Kidney (tissue), 14 donors: ENCODE data around the gene AARSD1. TPM values are rescaled to one million over a fixed set of nuclear protein-coding genes. Genes with fewer than 3 reads are reported as not detected.
A peak's percentile ranks its signal among the peaks of the same experiment; 100 is the strongest.

Experiments
- DNase-seq, 5 donors: peaks; one replicate each; pipeline ENCODE4 v3.0.0-alpha.2; 2013 to 2020
- FAIRE-seq: peaks from 2 replicates; lab custom pipeline; 2012; peaks lifted over from hg19 to GRCh38; lab: Jason Lieb, UNC
- H3K27ac ChIP-seq, 2 donors: one replicate each; pipeline ENCODE4 v1.7.0; 2013; ENCODE audit warnings: low read depth in 2 of 2, low read length in 2 of 2, inconsistent platforms in 1 of 2
- H3K27me3 ChIP-seq: one replicate; pipeline ENCODE4 v1.7.1; 2013; ENCODE audit warnings: low read length, inconsistent platforms; ENCODE audit not compliant: control insufficient read depth, insufficient read depth
- H3K36me3 ChIP-seq, 3 donors: one replicate each; pipeline versions ENCODE4 v1.7.0 to v1.7.1; 2013; ENCODE audit warnings: low read length in 3 of 3, control low read depth in 1 of 3, inconsistent platforms in 1 of 3; ENCODE audit not compliant: insufficient read depth in 3 of 3, control insufficient read depth in 2 of 3
- H3K4me1 ChIP-seq, 3 donors: one replicate each; pipeline versions ENCODE4 v1.7.0 to v1.7.1; 2013; ENCODE audit warnings: low read length in 3 of 3, inconsistent platforms in 1 of 3, low read depth in 1 of 3; ENCODE audit not compliant: control insufficient read depth in 2 of 3, insufficient read depth in 2 of 3
- H3K4me3 ChIP-seq, 3 donors: one replicate each; pipeline versions ENCODE4 v1.7.0 to v1.8.1; 2013; ENCODE audit warnings: low read length in 3 of 3, control low read depth in 1 of 3, inconsistent platforms in 1 of 3
- H3K9ac ChIP-seq, 3 donors: one replicate each; pipeline versions ENCODE4 v1.7.0 to v1.7.1; 2013; ENCODE audit warnings: low read length in 3 of 3, control low read depth in 1 of 3, inconsistent platforms in 1 of 3
- H3K9me3 ChIP-seq, 3 donors: one replicate each; pipeline versions ENCODE4 v1.7.0 to v1.7.1; 2013; ENCODE audit warnings: low read length in 3 of 3, control low read depth in 1 of 3, inconsistent platforms in 1 of 3; ENCODE audit not compliant: control insufficient read depth in 2 of 3, insufficient read depth in 1 of 3
- CTCF ChIP-seq: IDR thresholded peaks from 3 replicates; pipeline ENCODE4 v1.5.1; 2012; ENCODE audit warnings: mild to moderate bottlenecking, moderate library complexity, borderline replicate concordance; ENCODE audit not compliant: insufficient read depth; ENCODE audit errors: extremely low read depth
- intact Hi-C: fragments of 100-400 bp; cut with DNase I; formaldehyde crosslinking; loops from one replicate; pipeline ENCODE4 v1.11.1; 2022
- polyA plus RNA-seq: library from polyadenylated mRNA; stranded (reverse); fragments of 350-450 nt; fragmentation: Illumina TruSeq; extraction: RNeasy Lipid Tissue Mini Kit (QIAGEN cat#74804); gene quantifications from one replicate; pipeline ENCODE4 v1.2.3, GENCODE V29; 2014; ENCODE audit warnings: low read depth, low replicate concordance; ENCODE audit not compliant: insufficient read depth
- total RNA-seq: library from RNA; stranded (reverse); fragmentation: NEBNext Ultra II Directional; extraction: Animal tissue kit (Norgen Biotek cat#: 25700); gene quantifications from one replicate; pipeline ENCODE4 v1.2.1, GENCODE V29; 2021
- donor health status: control.
- donor health status: control.
- donor health status: control.
- donor health status: control.
- donor health status: control.
- donor health status: DM: yes; HTN: yes; CAD: no.
- donor health status: Normal renal cell carcinoma (clear cell type).

AARSD1 gene
- total and polyA plus RNA-seq, 2 donors from 2014 or later: 35.8 to 45.6 TPM

GRCh38 chr17:42985225-42985624 lies 21.0 kb upstream of the AARSD1 start:
- Histone ChIP-seq H3K36me3 (peaks cover 0 to 21% (median 19%) of the 10 kb centered on the region in 3 donors), H3K4me1 (peaks cover 0 to 7% (median 0%) of the 10 kb centered on the region in 3 donors)

DNA sequence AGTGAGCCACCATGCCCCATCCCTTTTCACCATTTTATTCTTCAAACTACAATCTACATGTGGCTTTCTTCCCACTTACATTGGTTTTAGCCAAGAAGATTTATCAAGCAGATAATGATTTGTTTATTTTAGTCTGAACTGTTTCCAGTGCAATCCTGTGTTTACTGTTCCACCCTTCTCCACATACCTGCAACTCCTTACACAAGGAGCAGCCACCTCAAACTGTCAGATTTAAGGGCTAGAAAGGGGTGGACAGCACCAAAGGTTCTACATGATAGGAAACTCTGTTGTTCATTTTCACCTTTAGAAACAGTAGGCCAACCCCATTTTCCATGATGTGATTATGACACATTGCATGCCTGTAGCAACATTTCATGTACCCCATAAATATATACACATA lies 18.0 kb upstream of the AARSD1 start:
- no peak overlapping the region for H3K27ac ChIP-seq
- H3K9me3 ChIP-seq: no peaks in the 10 kb centered on the region
- H3K27me3 ChIP-seq: no peaks in the 10 kb centered on the region
- no peak for TF ChIP-seq CTCF
- H3K36me3 ChIP-seq: peaks cover 0 to 6% (median 2%) of the 10 kb centered on the region in 3 donors
- DNase-seq: no peak
- H3K4me1 ChIP-seq: peaks cover 0 to 16% (median 0%) of the 10 kb centered on the region in 3 donors
- peak overlapping the region in 1 of 3 donors; percentile 59 for H3K4me3 ChIP-seq
- intact Hi-C loops: no loop called here
- no peak for FAIRE-seq
- no peak overlapping the region for H3K9ac ChIP-seq

More at GRCh38 chr17:42985225-42985624, 21.0 kb upstream of the AARSD1 start:
- intact Hi-C loops: no loop called here
- no peak overlapping the region for H3K27ac ChIP-seq
- H3K9ac ChIP-seq: no peak overlapping the region
- no peak for DNase-seq
- no peaks in the 10 kb centered on the region for H3K9me3 ChIP-seq
- FAIRE-seq: no peak
- no peak for TF ChIP-seq CTCF
- H3K4me3 ChIP-seq: no peak overlapping the region
- H3K27me3 ChIP-seq: no peaks in the 10 kb centered on the region

DNA sequence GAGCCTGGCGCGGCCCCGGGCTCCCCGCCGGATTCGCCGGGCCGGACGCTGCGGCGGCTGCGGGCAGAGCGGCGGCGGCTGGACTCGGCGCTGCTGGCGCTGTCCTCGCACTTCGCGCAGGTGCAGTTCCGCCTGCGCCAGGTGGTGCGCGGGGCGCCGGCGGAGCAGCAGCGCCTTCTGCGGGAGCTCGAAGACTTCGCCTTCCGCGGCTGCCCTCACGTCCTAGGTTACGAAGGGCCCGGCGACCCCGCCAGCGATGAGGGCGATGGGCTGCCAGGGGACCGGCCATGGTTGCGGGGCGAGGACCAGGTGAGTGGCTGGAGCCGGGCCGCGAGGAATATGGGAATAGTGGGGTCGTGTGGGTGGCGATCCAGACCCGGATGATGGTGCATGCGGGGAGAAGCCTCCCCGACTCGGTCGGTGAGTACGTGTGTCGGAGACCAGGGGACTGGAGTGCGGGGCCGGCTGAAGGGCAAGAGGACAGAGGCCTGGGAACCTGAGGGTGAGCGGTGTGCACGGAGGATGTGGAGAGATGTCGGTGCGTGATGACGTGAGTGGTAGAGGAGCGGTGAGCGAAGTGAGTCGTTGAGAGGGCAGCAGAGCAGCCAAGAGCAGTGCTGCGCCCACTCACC lies 16.6 kb upstream of the AARSD1 start:
- FAIRE-seq (no peak), DNase-seq (peak; percentile 53 to 78 (median 69))
- intact Hi-C loops: no loop called here
- peaks cover 0 to 16% (median 0%) of the 10 kb centered on the region in 3 donors for H3K4me1 ChIP-seq
- peak overlapping the region; percentile 41 to 76 (median 48) for H3K9ac ChIP-seq
- TF ChIP-seq CTCF: no peak
- no peaks in the 10 kb centered on the region for H3K9me3 ChIP-seq
- peaks cover 0 to 2% (median 0%) of the 10 kb centered on the region in 3 donors for H3K36me3 ChIP-seq
- H3K4me3 ChIP-seq: peak overlapping the region; percentile 59 to 92 (median 89)
- H3K27me3 ChIP-seq: no peaks in the 10 kb centered on the region
- peak overlapping the region; percentile 58 to 72 for H3K27ac ChIP-seq
